Osteocyte (in vitro differentiated cells): ENCODE results near the gene SLC23A1. TPM values are rescaled to one million over a fixed set of nuclear protein-coding genes. Genes with fewer than 3 reads are reported as not detected.
"Not testable (repeated sequence)": the region's sequence is repeated elsewhere in the genome, so short reads cannot be mapped to it uniquely, and the experiment has no call there.

ENCODE experiments used
- DNase-seq: peaks from one replicate; pipeline ENCODE4 v3.0.0; 2021; ENCODE audit warnings: mixed read lengths; ENCODE audit not compliant: unreplicated experiment; ENCODE audit errors: extremely low spot score
- H3K27ac Mint-ChIP-seq: one replicate; pipeline ENCODE4 v1.8.0; 2021; ENCODE audit warnings: mild to moderate bottlenecking, mixed read lengths; ENCODE audit not compliant: unreplicated experiment
- H3K27me3 Mint-ChIP-seq: one replicate; pipeline ENCODE4 v1.8.0; 2021; ENCODE audit warnings: mixed read lengths; ENCODE audit not compliant: unreplicated experiment
- H3K36me3 Mint-ChIP-seq: one replicate; pipeline ENCODE4 v1.8.0; 2021; ENCODE audit warnings: mixed read lengths; ENCODE audit not compliant: unreplicated experiment
- H3K4me1 Mint-ChIP-seq: one replicate; pipeline ENCODE4 v1.8.0; 2021; ENCODE audit warnings: mixed read lengths; ENCODE audit not compliant: unreplicated experiment
- H3K4me3 Mint-ChIP-seq: one replicate; pipeline ENCODE4 v1.8.0; 2021; ENCODE audit warnings: mild to moderate bottlenecking, moderate library complexity, mixed read lengths; ENCODE audit not compliant: unreplicated experiment
- H3K9me3 Mint-ChIP-seq: one replicate; pipeline ENCODE4 v1.8.0; 2021; ENCODE audit warnings: mixed read lengths; ENCODE audit not compliant: unreplicated experiment
- total RNA-seq: library from RNA; stranded (reverse); gene quantifications from 2 replicates; pipeline ENCODE4 v1.2.1, GENCODE V29; 2021
- TF ChIP-seq, protein P1 (sequence below): fragments of 200-600 bp; sonication (generic); IDR thresholded peaks from 2 replicates; pipeline ENCODE4 v1.5.0; 2021; ENCODE audit warnings: antibody characterized with exemption, mild to moderate bottlenecking, moderate library complexity

SLC23A1 gene
- total RNA-seq, 1 donor from 2014 or later: not detected

DNA sequence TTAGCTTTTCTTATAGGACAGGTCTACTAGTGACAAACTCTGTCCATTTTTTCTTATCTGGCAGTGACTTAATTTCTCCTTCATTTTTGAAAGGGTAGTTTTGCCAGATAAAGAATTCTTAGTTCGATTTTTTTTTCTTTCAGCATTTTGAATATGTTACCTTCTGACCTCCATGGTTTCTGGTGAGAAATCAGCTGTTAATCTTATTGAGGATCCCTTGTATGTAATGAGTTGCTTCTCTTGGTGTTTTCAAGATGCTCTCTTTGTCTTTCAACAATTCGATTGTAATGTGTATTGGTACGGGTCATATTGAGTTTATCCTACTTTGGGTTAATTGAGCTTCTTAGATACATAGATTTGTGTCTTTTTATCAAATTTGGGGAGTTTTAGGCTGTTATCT lies 28.9 kb downstream of the SLC23A1 start:
- Mint-ChIP-seq H3K27me3 (no peaks in the 10 kb centered on the region), H3K36me3 (peaks cover 8% of the 10 kb centered on the region), H3K4me3 (no peak overlapping the region), H3K27ac (no peak overlapping the region), H3K9me3 (peaks cover 6% of the 10 kb centered on the region), H3K4me1 (peaks cover 9% of the 10 kb centered on the region)
- no peak for DNase-seq
- TF ChIP-seq, protein P1, sequence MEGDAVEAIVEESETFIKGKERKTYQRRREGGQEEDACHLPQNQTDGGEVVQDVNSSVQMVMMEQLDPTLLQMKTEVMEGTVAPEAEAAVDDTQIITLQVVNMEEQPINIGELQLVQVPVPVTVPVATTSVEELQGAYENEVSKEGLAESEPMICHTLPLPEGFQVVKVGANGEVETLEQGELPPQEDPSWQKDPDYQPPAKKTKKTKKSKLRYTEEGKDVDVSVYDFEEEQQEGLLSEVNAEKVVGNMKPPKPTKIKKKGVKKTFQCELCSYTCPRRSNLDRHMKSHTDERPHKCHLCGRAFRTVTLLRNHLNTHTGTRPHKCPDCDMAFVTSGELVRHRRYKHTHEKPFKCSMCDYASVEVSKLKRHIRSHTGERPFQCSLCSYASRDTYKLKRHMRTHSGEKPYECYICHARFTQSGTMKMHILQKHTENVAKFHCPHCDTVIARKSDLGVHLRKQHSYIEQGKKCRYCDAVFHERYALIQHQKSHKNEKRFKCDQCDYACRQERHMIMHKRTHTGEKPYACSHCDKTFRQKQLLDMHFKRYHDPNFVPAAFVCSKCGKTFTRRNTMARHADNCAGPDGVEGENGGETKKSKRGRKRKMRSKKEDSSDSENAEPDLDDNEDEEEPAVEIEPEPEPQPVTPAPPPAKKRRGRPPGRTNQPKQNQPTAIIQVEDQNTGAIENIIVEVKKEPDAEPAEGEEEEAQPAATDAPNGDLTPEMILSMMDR: no peak

DNA sequence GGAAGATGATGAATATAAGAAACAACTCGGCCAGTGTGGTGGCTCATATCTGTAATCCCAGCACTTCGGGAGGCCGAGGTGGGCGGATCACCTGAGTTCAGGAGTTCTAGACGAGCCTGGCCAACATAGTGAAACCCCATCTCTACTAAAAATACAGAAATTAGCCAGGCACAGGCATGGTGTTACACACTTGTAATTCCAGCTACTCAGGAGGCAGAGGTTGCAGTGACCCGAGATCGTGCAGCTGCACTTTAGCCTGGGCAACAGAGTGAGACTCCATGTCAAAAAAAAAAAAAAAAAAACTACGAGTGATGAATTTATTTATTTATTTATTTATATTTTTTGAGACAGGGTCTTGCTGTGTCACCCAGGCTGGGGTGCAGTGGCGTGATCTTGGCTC lies 35.2 kb downstream of the SLC23A1 start:
- H3K4me1 Mint-ChIP-seq: peaks cover 34% of the 10 kb centered on the region

DNA sequence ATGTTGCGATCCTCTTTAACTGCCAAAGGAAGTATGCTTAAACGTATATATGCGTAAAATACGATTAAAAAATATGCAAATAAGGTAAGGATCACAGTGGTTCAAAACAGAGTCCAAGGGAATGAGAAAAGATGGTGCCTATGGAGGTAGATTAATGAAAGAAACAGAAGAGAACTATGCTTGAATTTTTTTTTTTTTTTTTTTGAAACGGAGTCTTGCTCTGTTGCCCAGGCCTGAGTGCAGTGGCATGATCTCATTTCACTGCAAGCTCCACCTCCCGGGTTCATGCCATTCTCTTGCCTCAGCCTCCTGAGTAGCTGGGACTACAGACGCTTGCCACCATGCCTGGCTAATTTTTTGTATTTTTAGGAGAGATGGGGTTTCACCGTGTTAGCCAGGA lies 37.7 kb downstream of the SLC23A1 start:
- not testable (repeated sequence) for H3K4me3 Mint-ChIP-seq, DNase-seq

More for the DNA sequence above, 35.2 kb downstream of the SLC23A1 start:
- H3K27ac Mint-ChIP-seq, H3K9me3 Mint-ChIP-seq, DNase-seq, H3K4me3 Mint-ChIP-seq, H3K27me3 Mint-ChIP-seq: not testable (repeated sequence)
- peaks cover 15% of the 10 kb centered on the region for H3K36me3 Mint-ChIP-seq

DNA sequence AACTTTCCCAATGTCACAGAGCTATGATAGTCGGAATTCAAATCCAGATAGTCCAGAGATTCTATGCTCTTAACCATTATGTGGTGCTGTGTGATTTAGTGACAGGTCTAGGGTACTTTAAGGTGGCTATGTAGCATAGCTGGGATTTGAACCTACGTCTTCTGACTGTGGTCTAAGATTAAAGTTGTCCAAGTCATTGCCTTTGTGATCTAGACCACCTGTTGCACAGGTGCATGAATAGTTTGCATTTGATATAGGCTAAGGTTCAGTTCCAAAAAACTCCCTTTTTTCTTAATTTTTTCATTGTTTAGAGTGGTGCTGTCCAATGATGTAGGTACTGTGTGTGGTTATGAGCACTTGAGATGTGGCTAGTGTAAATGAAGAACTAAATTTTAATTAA lies 38.9 kb downstream of the SLC23A1 start:
- peak overlapping the region; percentile 38 for H3K4me3 Mint-ChIP-seq
- H3K27me3 Mint-ChIP-seq: no peaks in the 10 kb centered on the region
- no peak overlapping the region for H3K27ac Mint-ChIP-seq
- TF ChIP-seq, protein P1: no peak
- no peaks in the 10 kb centered on the region for H3K9me3 Mint-ChIP-seq
- DNase-seq: no peak
- H3K36me3 Mint-ChIP-seq: peaks cover 15% of the 10 kb centered on the region
- peaks cover 44% of the 10 kb centered on the region for H3K4me1 Mint-ChIP-seq

More for the DNA sequence above, 37.7 kb downstream of the SLC23A1 start:
- H3K9me3 Mint-ChIP-seq, H3K27me3 Mint-ChIP-seq, H3K27ac Mint-ChIP-seq: not testable (repeated sequence)
- Mint-ChIP-seq H3K36me3 (peaks cover 15% of the 10 kb centered on the region), H3K4me1 (peaks cover 45% of the 10 kb centered on the region)

DNA sequence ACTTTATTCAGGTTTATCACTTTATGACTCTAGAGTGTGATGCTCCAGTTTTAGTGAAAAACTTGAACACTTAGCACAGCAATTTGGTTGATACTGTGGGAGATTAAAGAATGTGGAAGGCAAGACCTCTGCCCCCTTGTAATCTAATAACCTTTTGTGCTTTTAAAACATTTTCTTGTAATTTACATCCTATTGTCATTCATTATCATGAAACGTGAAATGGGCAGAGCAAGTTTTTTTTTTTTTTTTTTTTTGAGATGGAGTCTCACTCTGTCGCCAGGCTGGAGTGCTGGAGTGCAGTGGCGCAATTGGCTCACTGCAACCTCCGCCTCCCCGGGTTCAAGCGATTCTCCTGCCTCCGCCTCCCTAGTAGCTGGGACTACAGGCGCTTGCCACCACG lies 39.6 kb downstream of the SLC23A1 start:
- DNase-seq: no peak
- Mint-ChIP-seq H3K4me1 (peaks cover 42% of the 10 kb centered on the region), H3K27me3 (no peaks in the 10 kb centered on the region), H3K27ac (no peak overlapping the region), H3K4me3 (peak overlapping the region; percentile 98), H3K36me3 (peaks cover 13% of the 10 kb centered on the region), H3K9me3 (no peaks in the 10 kb centered on the region)
- TF ChIP-seq, protein P1: no peak

DNA sequence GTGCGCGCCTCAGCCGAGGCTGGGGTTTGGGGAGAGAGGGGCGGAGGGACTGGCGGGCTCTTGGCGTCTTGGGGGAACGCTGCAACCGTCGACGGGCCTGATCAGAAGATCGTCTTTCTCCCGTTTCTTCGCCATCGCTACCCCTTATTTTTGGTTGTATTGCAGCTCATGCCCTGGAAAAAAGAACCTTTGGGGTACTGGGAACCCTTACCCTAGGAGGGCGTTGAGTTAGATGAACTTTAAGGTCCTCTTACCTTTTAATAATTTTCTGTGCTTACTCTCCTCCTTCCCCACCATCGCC lies 40.7 kb downstream of the SLC23A1 start:
- no peaks in the 10 kb centered on the region for H3K27me3 Mint-ChIP-seq
- TF ChIP-seq, protein P1: no peak
- no peaks in the 10 kb centered on the region for H3K9me3 Mint-ChIP-seq
- no peak for DNase-seq
- peak overlapping the region; percentile 98 for H3K4me3 Mint-ChIP-seq
- peaks cover 13% of the 10 kb centered on the region for H3K36me3 Mint-ChIP-seq
- peaks cover 42% of the 10 kb centered on the region for H3K4me1 Mint-ChIP-seq
- H3K27ac Mint-ChIP-seq: peak overlapping the region; percentile 99
